Activated T-cell treated with anti-CD3 and anti-CD28 coated beads for 4 hours (primary cell): ENCODE results near the gene FAM181A.

Experiments
- DNase-seq: peaks from one replicate; pipeline ENCODE4 v3.0.0-alpha.2; 2020

Gene FAM181A

DNA sequence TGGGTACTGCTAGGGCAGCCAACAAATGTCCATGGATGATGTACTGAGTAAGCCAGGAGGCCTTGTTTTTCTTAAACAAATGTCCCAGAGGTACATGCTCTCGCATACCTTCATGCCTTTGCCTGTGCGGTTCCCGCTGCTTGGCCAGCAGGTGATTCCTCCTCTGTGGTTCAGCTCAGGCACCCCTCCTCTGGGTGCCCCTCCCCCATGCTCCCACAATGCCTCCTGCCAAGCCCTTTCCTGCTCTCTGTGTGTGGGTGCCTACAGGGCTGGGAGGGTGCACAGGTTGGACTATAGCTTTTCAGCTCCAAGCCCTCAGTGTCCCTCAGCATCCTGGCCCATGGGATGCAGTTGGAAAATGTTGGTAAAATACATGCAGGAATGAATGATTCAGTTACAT lies 25.7 kb downstream of the FAM181A start:
- DNase-seq, result no peak

DNA sequence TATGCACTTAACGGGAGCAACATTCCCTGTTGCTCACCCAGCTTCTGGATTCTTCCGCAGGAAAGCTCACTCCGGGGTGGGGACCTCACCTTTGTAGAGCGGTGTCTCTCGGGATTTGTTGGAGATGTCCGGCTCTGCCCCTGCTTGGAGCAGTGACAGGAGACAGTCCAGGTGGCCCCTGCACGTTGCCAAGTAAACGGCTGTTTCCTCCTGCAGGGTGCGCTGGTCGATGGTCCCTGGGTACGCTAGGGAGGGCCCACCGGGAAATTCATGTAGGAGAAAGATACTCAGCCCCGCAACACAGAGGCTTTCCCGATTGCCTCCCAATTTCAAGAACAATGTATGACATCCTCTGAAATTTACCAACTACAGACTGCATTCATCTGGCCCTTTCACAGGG lies 26.1 kb downstream of the FAM181A start:
- DNase-seq, result no peak

GRCh38 chr14:93953739-93954515 lies 26.8 kb downstream of the FAM181A start:
- no peak for DNase-seq

- no peak for DNase-seq
Observed at GRCh38 chr14:93954516-93954830, 27.3 kb downstream of the FAM181A start.

- no peak for DNase-seq
Observed at GRCh38 chr14:93954900-93955849, 28.0 kb downstream of the FAM181A start.

- no peak for DNase-seq
Observed at GRCh38 chr14:93955850-93956481, 28.8 kb downstream of the FAM181A start.

- DNase-seq, result no peak
Observed at GRCh38 chr14:93956514-93957332, 29.6 kb downstream of the FAM181A start.

DNA sequence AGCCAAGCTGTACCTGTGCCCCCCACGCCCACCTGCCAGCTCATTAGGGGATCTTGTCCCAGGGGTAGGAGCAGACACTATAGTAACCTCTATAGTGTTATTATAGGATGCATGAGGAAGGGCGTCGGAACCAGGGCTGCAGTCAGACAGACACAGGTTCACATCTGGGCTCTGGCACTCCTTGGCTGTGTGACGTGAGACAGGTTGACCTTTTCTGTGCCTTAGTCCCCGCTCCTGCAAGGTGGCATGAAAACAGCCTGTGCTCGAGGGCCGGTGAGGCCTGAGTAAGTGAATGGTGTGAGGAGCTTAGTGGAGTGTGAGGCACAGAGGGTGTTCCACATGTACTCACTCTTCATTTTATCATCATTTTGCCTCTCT lies 30.2 kb downstream of the FAM181A start:
- no peak for DNase-seq

- DNase-seq, result no peak
Observed at GRCh38 chr14:93957751-93958566, 30.8 kb downstream of the FAM181A start.

GRCh38 chr14:93958567-93959238 lies 31.6 kb downstream of the FAM181A start:
- DNase-seq, result no peak

GRCh38 chr14:93959239-93960107 lies 32.3 kb downstream of the FAM181A start:
- DNase-seq, result peak; percentile 83

DNA sequence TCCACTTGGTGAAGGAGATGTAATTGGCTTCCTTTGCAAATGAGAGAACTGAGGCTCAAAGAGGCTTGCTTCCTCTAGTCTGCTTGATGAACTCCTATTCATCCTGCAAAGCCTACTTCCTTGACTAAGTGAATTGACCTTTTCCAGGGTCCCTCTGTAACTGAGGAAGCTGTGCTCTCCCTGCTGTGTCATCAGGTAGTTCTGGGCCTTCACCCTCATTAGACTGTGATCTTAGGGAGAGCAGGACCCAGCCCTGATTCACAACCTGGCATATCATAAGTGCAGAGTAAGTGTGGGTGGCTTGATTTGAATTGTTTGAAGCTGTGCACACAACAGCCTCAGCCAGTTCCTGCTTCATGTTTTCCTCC lies 32.9 kb downstream of the FAM181A start:
- no peak for DNase-seq

GRCh38 chr14:93960774-93961438 lies 33.8 kb downstream of the FAM181A start:
- DNase-seq, result no peak

GRCh38 chr14:93961620-93962019 lies 34.5 kb downstream of the FAM181A start:
- DNase-seq, result no peak

- DNase-seq, result no peak
Observed at GRCh38 chr14:93962701-93963601, 35.8 kb downstream of the FAM181A start.

DNA sequence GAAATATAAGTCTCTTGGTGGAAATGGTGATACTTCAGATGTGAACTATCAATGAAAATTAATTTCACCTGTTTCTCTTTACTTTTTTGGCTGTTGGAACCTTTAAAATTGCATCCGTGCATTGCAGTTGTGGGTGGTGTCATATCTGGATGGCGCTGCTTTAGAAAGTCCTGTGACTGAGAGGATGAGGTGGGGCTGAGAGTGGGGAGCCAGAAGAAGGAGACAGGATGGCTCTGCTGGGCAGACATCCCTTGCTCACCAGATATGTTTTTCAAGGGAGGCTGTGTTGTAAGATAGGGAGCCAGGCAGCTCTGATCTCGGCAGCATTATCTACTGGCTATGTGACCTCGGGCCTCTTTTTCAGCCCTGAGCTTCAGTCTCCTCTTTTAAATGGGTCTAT lies 36.5 kb downstream of the FAM181A start:
- no peak for DNase-seq

- DNase-seq, result no peak
Observed at GRCh38 chr14:93964281-93964680, 37.1 kb downstream of the FAM181A start.

GRCh38 chr14:93964820-93965286 lies 37.7 kb downstream of the FAM181A start:
- DNase-seq, result no peak
